Endodermal cell (in vitro differentiated cells): Measurements from ENCODE around the gene PDCD5. TPM values are rescaled to one million over a fixed set of nuclear protein-coding genes. Genes with fewer than 3 reads are reported as not detected.
"Not testable (repeated sequence)": the region's sequence is repeated elsewhere in the genome, so short reads cannot be mapped to it uniquely, and the experiment has no call there.

ENCODE experiments used
- DNase-seq: peaks from one replicate; pipeline ENCODE4 v3.0.0-alpha.2; 2017
- H3K27ac ChIP-seq: 2 replicates; pipeline ENCODE4 v1.5.1; 2013; ENCODE audit warnings: mild to moderate bottlenecking, low read depth, low read length, moderate library complexity
- H3K27me3 ChIP-seq: 2 replicates; pipeline ENCODE4 v1.6.1; 2013; ENCODE audit warnings: mild to moderate bottlenecking, low read length, moderate library complexity; ENCODE audit not compliant: insufficient read depth, control insufficient read depth, poor library complexity, severe bottlenecking
- H3K36me3 ChIP-seq: 2 replicates; pipeline ENCODE4 v1.7.0; 2013; ENCODE audit warnings: mild to moderate bottlenecking, low read length, moderate library complexity; ENCODE audit not compliant: control insufficient read depth, insufficient read depth
- H3K4me1 ChIP-seq: one replicate; pipeline ENCODE4 v1.7.0; 2013; ENCODE audit warnings: low read length; ENCODE audit not compliant: control insufficient read depth, insufficient read depth
- H3K4me3 ChIP-seq: 2 replicates; pipeline ENCODE4 v1.5.1; 2013; ENCODE audit warnings: mild to moderate bottlenecking, low read length, moderate library complexity
- H3K9ac ChIP-seq: 2 replicates; pipeline ENCODE4 v1.6.1; 2013; ENCODE audit warnings: mild to moderate bottlenecking, low read length, moderate library complexity; ENCODE audit not compliant: poor library complexity, severe bottlenecking; ENCODE audit errors: extremely low read depth
- H3K9me3 ChIP-seq: 2 replicates; pipeline ENCODE4 v1.6.1; 2013; ENCODE audit warnings: mild to moderate bottlenecking, low read length, moderate library complexity; ENCODE audit not compliant: control insufficient read depth
- H3K27ac Mint-ChIP-seq: 2 replicates; pipeline ENCODE4 v1.8.0; 2020; ENCODE audit warnings: mixed read lengths
- H3K27me3 Mint-ChIP-seq: 2 replicates; pipeline ENCODE4 v1.8.0; 2021; ENCODE audit warnings: mild to moderate bottlenecking, mixed read lengths; ENCODE audit not compliant: insufficient read depth
- H3K36me3 Mint-ChIP-seq: 2 replicates; pipeline ENCODE4 v1.8.0; 2020; ENCODE audit warnings: low read depth, mixed read lengths
- H3K4me1 Mint-ChIP-seq: 2 replicates; pipeline ENCODE4 v1.8.0; 2020; ENCODE audit warnings: mixed read lengths
- H3K4me3 Mint-ChIP-seq: 2 replicates; pipeline ENCODE4 v1.8.0; 2020; ENCODE audit warnings: mild to moderate bottlenecking, moderate library complexity, mixed read lengths
- H3K9me3 Mint-ChIP-seq: 2 replicates; pipeline ENCODE4 v1.8.0; 2020; ENCODE audit warnings: mild to moderate bottlenecking, mixed read lengths
- WGBS, 2 experiments: methylation state at CpG; one replicate each; pipeline versions ENCODE4 v1.1.5 to v1.1.7; 2013; ENCODE audit warnings: missing lambda C conversion rate in 2 of 2, mixed read lengths in 1 of 2; ENCODE audit not compliant: insufficient coverage in 1 of 2, insufficient read length in 1 of 2; 5-methylcytosine and 5-hydroxymethylcytosine counted together
- total RNA-seq, 2 donors: library from RNA; stranded (reverse); fragmentation: NEBNext Ultra II Directional in 1 of 2; extraction: Animal tissue kit (Norgen Biotek cat#: 25700) in 1 of 2; gene quantifications; 2 replicates in 1 of 2; 3 replicates in 1 of 2; pipeline ENCODE4 v1.2.1, GENCODE V29; 2021
- TF ChIP-seq, protein P1 (sequence below): fragments of 200-600 bp; sonication (generic); conservative IDR thresholded peaks from 2 replicates; pipeline ENCODE4 v1.5.0; 2021; ENCODE audit warnings: antibody characterized with exemption, mild to moderate bottlenecking

PDCD5 gene
- total RNA-seq, 2 donors from 2014 or later, result 100 to 102 TPM

DNA sequence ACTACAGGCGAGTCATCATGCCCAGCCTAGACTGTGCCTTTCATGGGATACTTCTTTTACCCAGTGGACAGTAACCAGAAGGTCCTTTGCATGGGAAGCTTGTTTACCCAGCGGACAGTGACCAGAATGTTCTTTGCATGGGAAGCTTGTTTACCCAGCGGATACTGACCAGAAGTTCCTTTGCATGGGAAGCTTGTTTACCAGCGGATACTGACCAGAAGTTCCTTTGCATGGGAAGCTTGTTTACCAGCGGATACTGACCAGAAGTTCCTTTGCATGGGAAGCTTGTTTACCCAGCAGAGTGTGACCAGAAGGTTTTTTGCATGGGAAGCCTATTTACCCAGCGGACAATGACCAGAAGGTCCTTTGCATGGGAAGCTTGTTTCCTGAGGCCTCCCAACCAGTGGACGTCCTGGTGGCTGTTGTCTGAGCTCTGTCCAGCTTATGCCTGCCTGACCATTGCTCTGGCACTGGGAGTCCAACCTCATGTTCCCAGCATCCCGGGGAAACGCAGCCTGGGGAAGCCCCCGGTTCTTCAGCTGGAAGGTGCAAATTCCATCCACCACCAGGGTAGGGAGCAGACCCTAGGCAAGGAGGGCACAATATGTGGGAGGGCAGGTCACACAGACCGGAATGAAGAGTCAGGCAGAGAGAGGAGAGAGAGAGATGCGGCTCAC is 41.6 kb upstream of the PDCD5 start:
- WGBS, 2 experiments, result 84 to 89% methylated on average over 12 of the region's 12 CpGs
- Histone ChIP-seq H3K9ac (no peak overlapping the region), H3K27ac (no peak overlapping the region), H3K4me1 (no peaks in the 10 kb centered on the region), H3K9me3 (peaks cover 7% of the 10 kb centered on the region), H3K4me3 (no peak overlapping the region), H3K36me3 (no peaks in the 10 kb centered on the region), H3K27me3 (no peaks in the 10 kb centered on the region)
- Mint-ChIP-seq H3K36me3 (no peaks in the 10 kb centered on the region), H3K9me3 (peaks cover 14% of the 10 kb centered on the region), H3K27me3 (no peaks in the 10 kb centered on the region), H3K4me1 (no peaks in the 10 kb centered on the region), H3K4me3 (no peak overlapping the region), H3K27ac (no peak overlapping the region)
- TF ChIP-seq, protein P1, sequence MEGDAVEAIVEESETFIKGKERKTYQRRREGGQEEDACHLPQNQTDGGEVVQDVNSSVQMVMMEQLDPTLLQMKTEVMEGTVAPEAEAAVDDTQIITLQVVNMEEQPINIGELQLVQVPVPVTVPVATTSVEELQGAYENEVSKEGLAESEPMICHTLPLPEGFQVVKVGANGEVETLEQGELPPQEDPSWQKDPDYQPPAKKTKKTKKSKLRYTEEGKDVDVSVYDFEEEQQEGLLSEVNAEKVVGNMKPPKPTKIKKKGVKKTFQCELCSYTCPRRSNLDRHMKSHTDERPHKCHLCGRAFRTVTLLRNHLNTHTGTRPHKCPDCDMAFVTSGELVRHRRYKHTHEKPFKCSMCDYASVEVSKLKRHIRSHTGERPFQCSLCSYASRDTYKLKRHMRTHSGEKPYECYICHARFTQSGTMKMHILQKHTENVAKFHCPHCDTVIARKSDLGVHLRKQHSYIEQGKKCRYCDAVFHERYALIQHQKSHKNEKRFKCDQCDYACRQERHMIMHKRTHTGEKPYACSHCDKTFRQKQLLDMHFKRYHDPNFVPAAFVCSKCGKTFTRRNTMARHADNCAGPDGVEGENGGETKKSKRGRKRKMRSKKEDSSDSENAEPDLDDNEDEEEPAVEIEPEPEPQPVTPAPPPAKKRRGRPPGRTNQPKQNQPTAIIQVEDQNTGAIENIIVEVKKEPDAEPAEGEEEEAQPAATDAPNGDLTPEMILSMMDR, result no peak
- DNase-seq, result no peak

DNA sequence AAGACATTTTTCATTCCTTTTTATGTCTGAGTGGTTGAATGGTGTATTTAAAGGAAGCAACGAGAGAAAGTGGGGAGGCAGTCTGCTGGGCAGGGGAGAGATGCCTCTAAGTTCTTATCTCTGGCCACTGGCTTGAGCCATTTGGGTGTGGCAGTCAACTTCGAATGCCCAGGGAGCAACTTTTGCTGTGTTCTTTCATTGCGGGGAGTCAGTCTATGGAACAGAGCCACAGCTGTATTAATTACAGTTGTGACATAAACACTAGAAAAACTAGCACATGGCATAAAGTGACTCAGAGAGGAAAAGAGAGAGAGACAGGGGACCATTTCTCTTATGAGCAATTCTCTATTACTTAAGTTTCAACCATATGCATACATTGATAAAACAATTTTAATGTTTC is 40.4 kb upstream of the PDCD5 start:
- no peaks in the 10 kb centered on the region for H3K4me1 Mint-ChIP-seq
- Histone ChIP-seq H3K4me3 (no peak overlapping the region), H3K27me3 (no peaks in the 10 kb centered on the region), H3K9ac (no peak overlapping the region), H3K27ac (no peak overlapping the region), H3K36me3 (no peaks in the 10 kb centered on the region), H3K9me3 (no peaks in the 10 kb centered on the region), H3K4me1 (no peaks in the 10 kb centered on the region)
- H3K36me3 Mint-ChIP-seq, result no peaks in the 10 kb centered on the region
- no peaks in the 10 kb centered on the region for H3K27me3 Mint-ChIP-seq
- no peak for DNase-seq
- TF ChIP-seq, protein P1, result no peak
- WGBS, 2 experiments, result 86 to 92% methylated on average over 3 of the region's 3 CpGs
- H3K27ac Mint-ChIP-seq, result no peak overlapping the region
- no peak overlapping the region for H3K4me3 Mint-ChIP-seq
- H3K9me3 Mint-ChIP-seq, result peaks cover 2% of the 10 kb centered on the region

DNA sequence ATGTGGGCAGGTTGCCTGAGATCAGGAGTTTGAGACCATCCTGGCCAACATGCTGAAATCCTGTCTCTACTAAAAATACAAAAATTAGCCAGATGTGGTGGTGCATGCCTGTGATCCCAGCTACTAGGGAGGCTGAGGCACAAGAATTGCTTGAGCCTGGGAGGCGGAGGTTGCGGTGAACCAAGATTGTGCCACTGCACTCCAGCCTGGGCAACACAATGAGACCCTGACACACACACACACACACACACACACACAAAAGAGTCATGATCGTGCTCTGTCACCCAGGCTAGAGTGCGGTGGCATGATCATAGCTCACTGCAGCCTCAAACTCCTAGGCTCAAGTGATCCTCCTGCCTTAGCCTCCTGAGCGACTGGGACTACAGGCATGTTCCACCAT is 39.6 kb upstream of the PDCD5 start:
- not testable (repeated sequence) for H3K27ac ChIP-seq, H3K4me1 ChIP-seq, H3K27ac Mint-ChIP-seq, H3K27me3 Mint-ChIP-seq, H3K9me3 Mint-ChIP-seq, H3K27me3 ChIP-seq, H3K36me3 ChIP-seq, H3K4me1 Mint-ChIP-seq, H3K4me3 Mint-ChIP-seq, H3K9me3 ChIP-seq, DNase-seq, H3K4me3 ChIP-seq, H3K9ac ChIP-seq, H3K36me3 Mint-ChIP-seq
- 91 to 100% methylated on average over 1 to 5 of the region's 5 CpGs for WGBS, 2 experiments
